HFFc6 (cell line): ENCODE data around the gene INO80E. TPM values are rescaled to one million over a fixed set of nuclear protein-coding genes. Genes with fewer than 3 reads are reported as not detected.

ENCODE experiments used
- DNase-seq: peaks from one replicate; pipeline ENCODE4 v3.0.0-alpha.2; 2018
- H3K27ac Mint-ChIP-seq: 2 replicates; pipeline ENCODE4 v1.8.0; 2020; ENCODE audit warnings: mild to moderate bottlenecking, mixed read lengths
- H3K27me3 Mint-ChIP-seq: 2 replicates; pipeline ENCODE4 v1.8.0; 2021; ENCODE audit warnings: mild to moderate bottlenecking, moderate library complexity, mixed read lengths; ENCODE audit not compliant: insufficient read depth
- H3K36me3 Mint-ChIP-seq: 2 replicates; pipeline ENCODE4 v1.8.0; 2021; ENCODE audit warnings: low read depth, mixed read lengths
- H3K4me1 Mint-ChIP-seq: 2 replicates; pipeline ENCODE4 v1.8.0; 2020; ENCODE audit warnings: low read depth, mixed read lengths
- H3K4me3 Mint-ChIP-seq: 2 replicates; pipeline ENCODE4 v1.8.0; 2020; ENCODE audit warnings: mild to moderate bottlenecking, moderate library complexity, mixed read lengths
- H3K9me3 Mint-ChIP-seq: 2 replicates; pipeline ENCODE4 v1.8.0; 2020; ENCODE audit warnings: mild to moderate bottlenecking, mixed read lengths
- CTCF ChIP-seq: fragments of 200-600 bp; sonication (generic); IDR thresholded peaks from 2 replicates; pipeline ENCODE4 v1.5.0; 2021; ENCODE audit warnings: antibody characterized with exemption, mild to moderate bottlenecking
- long read RNA-seq: library from polyadenylated mRNA; unstranded; transcript quantifications from one replicate; pipeline ENCODE4 v2.0.0, GENCODE V29; 2019
- total RNA-seq, 6 experiments: library from RNA; stranded (reverse); fragmentation: NEBNext Ultra II Directional; extraction: Animal tissue kit (Norgen Biotek cat#: 25700); gene quantifications; 2 replicates in 1 of 6; 3 replicates in 5 of 6; pipeline ENCODE4 v1.2.3, GENCODE V29; 2021

Gene INO80E
- total RNA-seq = 10 to 100 TPM; 61.0 to 77.4 (median 73.8) TPM
- long read RNA-seq, partial matches to known transcripts = 1 of 3 reads
- long read RNA-seq, other reads (novel, unspliced or antisense) = 0 of 3 reads

GRCh38 chr16:29995911-29996765 is at the start of gene INO80E:
Gene INO80E (plus strand): TSS chr16:29996241. CDS start chr16:29996311, 70 bp downstream.
- peaks cover 29% of the 10 kb centered on the region for H3K4me1 Mint-ChIP-seq
- peaks cover 33% of the 10 kb centered on the region for H3K36me3 Mint-ChIP-seq
- peak within 1 kb of the TSS; percentile 98 for H3K27ac Mint-ChIP-seq
- peaks cover 5% of the 10 kb centered on the region for H3K27me3 Mint-ChIP-seq
- H3K4me3 Mint-ChIP-seq = peak within 1 kb of the TSS; percentile 95
- no peaks in the 10 kb centered on the region for H3K9me3 Mint-ChIP-seq
- TF ChIP-seq CTCF = no peak
- peak; percentile 95 for DNase-seq

GRCh38 chr16:29947897-29948296 is 48.1 kb upstream of the INO80E start:
- Mint-ChIP-seq H3K27me3 (peaks cover 2% of the 10 kb centered on the region), H3K27ac (no peak overlapping the region), H3K4me1 (peaks cover 20% of the 10 kb centered on the region), H3K4me3 (no peak overlapping the region), H3K9me3 (peaks cover 4% of the 10 kb centered on the region), H3K36me3 (no peaks in the 10 kb centered on the region; the same call in 1 of the 2 replicates)
- DNase-seq = no peak
- TF ChIP-seq CTCF = no peak

GRCh38 chr16:29950806-29951461 is 45.1 kb upstream of the INO80E start:
- peaks cover 4% of the 10 kb centered on the region for H3K9me3 Mint-ChIP-seq
- H3K4me1 Mint-ChIP-seq = no peaks in the 10 kb centered on the region
- TF ChIP-seq CTCF = no peak
- no peak overlapping the region for H3K4me3 Mint-ChIP-seq
- H3K27me3 Mint-ChIP-seq = peaks cover 2% of the 10 kb centered on the region
- H3K27ac Mint-ChIP-seq = no peak overlapping the region
- no peaks in the 10 kb centered on the region; the same call in 1 of the 2 replicates for H3K36me3 Mint-ChIP-seq
- DNase-seq = no peak

- peaks cover 2% of the 10 kb centered on the region for H3K27me3 Mint-ChIP-seq
- TF ChIP-seq CTCF = peak; percentile 4; the same call in 1 of the 2 replicates
These were observed 44.2 kb upstream of the INO80E start for GRCh38 chr16:29951625-29952365.

GRCh38 chr16:29958756-29959155 is 37.3 kb upstream of the INO80E start:
- no peaks in the 10 kb centered on the region for H3K9me3 Mint-ChIP-seq
- no peak for DNase-seq
- no peak overlapping the region for H3K27ac Mint-ChIP-seq
- H3K27me3 Mint-ChIP-seq = no peaks in the 10 kb centered on the region; the same call in 1 of the 2 replicates
- no peaks in the 10 kb centered on the region for H3K36me3 Mint-ChIP-seq
- no peak for TF ChIP-seq CTCF
- peaks cover 19% of the 10 kb centered on the region for H3K4me1 Mint-ChIP-seq
- H3K4me3 Mint-ChIP-seq = no peak overlapping the region

More at GRCh38 chr16:29951625-29952365, 44.2 kb upstream of the INO80E start:
- Mint-ChIP-seq H3K27ac (no peak overlapping the region), H3K4me3 (no peak overlapping the region), H3K36me3 (no peaks in the 10 kb centered on the region; the same call in 1 of the 2 replicates), H3K9me3 (peaks cover 4% of the 10 kb centered on the region), H3K4me1 (no peaks in the 10 kb centered on the region)
- DNase-seq = no peak
